LNCAP (cell line): Measurements from ENCODE around the gene WNT4.

Source experiments
- TF ChIP-seq, protein P1 (sequence below): fragments of 450-650 bp; IDR thresholded peaks from 2 replicates; pipeline ENCODE4 v1.5.1; 2017; ENCODE audit warnings: mild to moderate bottlenecking

WNT4 gene

DNA sequence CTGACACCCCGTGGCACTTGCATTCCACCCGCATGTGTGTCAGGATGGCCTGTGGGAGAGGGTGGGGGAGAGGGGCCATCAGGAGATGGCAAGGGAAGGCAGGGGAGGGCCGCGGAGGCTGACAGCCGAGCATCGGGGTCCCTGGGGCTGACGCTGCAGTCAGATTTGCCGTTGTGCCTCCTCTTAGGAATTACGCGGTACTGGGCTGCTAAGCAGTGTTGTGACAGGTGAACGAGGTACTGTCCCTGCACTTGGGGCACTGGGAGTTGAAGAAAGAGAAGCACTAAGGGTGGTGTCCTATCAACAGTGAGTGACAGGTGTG, 22.5 kb downstream of the WNT4 start:
- TF ChIP-seq, protein P1, sequence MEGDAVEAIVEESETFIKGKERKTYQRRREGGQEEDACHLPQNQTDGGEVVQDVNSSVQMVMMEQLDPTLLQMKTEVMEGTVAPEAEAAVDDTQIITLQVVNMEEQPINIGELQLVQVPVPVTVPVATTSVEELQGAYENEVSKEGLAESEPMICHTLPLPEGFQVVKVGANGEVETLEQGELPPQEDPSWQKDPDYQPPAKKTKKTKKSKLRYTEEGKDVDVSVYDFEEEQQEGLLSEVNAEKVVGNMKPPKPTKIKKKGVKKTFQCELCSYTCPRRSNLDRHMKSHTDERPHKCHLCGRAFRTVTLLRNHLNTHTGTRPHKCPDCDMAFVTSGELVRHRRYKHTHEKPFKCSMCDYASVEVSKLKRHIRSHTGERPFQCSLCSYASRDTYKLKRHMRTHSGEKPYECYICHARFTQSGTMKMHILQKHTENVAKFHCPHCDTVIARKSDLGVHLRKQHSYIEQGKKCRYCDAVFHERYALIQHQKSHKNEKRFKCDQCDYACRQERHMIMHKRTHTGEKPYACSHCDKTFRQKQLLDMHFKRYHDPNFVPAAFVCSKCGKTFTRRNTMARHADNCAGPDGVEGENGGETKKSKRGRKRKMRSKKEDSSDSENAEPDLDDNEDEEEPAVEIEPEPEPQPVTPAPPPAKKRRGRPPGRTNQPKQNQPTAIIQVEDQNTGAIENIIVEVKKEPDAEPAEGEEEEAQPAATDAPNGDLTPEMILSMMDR: no peak

- TF ChIP-seq, protein P1: no peak
Measured at GRCh38 chr1:22119626-22120468, 23.1 kb downstream of the WNT4 start.

DNA sequence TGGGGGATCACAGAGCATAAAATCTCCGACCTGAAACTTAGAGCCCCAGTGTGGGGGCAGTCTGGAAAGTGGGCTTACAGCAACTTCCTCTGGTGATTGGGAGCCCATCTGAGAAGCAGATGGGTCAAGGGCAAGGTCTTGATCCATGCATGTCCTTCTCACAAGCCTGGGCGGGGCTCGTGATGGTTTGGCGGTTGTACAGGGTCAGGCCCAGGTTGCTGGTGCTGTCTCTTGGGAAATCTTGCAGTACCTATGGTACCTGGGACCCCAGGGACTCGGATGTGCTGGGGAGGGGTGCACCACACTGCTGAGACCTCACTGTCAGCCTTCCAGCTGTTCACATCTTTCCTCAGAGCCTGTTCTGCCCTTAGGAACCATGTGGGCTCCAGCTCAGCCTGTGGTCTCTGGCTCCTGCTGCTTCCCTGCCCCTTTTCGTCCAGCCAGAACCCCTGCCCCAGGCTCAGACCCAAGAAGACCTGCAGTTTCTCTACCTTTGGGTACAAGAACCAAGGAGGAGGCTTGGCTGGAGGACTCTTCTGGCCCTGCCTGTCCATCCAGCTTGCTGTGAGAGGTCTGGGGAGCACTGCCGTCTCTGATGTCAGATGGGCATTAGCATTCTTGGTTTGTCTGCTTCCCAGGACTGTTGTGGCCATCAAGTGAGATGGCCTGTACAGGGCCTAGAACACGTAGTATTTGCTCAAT, 24.5 kb downstream of the WNT4 start:
- TF ChIP-seq, protein P1: no peak

GRCh38 chr1:22117851-22118250, 25.0 kb downstream of the WNT4 start:
- TF ChIP-seq, protein P1: no peak

DNA sequence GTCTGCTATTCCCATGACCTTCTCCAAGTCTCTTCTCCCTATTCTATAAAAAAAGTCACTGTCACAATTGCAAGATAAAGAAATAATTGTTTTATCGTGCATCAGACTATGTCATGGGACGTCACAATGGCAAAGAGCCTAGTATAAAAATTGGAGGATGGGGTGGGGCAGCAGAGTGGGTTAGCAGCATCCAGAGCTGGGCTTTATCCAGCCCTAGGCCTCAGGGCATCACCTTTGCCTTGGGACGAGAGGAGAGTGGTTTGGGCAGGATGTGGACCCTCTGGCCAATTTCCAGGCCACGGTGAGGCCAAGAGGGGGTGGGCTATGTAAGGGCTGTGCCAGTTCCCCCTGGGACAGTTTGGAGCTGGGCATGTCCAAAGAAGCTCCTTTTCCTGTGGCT, 25.7 kb downstream of the WNT4 start:
- TF ChIP-seq, protein P1: no peak

DNA sequence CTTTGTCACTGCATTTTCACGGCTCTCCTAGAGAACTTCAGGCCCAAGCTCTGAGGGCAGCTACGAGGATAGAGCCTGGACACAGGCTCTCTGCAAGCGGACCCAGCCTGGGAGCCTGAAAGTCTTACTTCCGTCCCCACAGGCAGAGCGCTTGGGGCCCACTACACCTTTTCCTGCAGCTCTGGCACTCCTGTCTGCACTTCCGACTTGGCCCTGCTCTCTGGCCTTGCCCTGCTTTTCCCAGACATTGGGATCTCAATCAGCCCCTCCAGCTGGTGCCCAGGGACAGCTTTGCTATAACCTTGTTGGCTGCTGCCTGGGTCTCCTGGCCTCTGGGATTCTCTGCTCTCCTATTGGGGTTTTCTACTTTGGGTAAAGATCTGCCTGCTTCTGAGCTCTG, 27.6 kb downstream of the WNT4 start:
- TF ChIP-seq, protein P1: no peak

GRCh38 chr1:22114083-22115012, 28.5 kb downstream of the WNT4 start:
- TF ChIP-seq, protein P1: no peak
